ENCODE data around the gene CCNB2. TPM values are rescaled to one million over a fixed set of nuclear protein-coding genes. Genes with fewer than 3 reads are reported as not detected.

Gene CCNB2
- total and polyA plus RNA-seq, 8 donors: 0.12 to 1.1 (median 0.28) TPM

- DNase-seq (peak in 2 of 6 donors; percentile 19 to 27), ATAC-seq (peak in 2 of 4 donors; percentile 9 to 22), FAIRE-seq (no peak)
These were observed 61.8 kb downstream of the CCNB2 start for GRCh38 chr15:59166601-59167265.

DNA sequence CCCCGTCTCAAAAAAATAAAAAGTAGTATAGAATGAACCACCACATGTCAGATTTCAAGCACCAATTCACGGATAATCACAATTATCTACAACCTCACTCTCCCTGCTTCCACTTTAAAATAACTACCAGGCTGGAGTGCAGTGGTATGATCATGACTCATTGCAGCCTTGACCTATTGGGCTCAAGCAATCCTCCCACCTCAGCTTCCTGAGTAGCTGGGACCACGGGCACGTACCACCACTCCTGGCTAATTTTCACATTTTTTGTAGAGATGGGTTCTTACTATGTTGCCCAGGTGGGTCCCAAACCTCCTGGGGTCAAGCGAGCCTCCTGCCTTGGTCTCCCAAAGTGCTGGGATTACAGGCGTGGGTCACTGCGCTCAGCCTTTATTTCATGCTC, 63.6 kb downstream of the CCNB2 start:
- no peaks in the 10 kb centered on the region for H3K9me3 ChIP-seq
- TF ChIP-seq, protein P1, sequence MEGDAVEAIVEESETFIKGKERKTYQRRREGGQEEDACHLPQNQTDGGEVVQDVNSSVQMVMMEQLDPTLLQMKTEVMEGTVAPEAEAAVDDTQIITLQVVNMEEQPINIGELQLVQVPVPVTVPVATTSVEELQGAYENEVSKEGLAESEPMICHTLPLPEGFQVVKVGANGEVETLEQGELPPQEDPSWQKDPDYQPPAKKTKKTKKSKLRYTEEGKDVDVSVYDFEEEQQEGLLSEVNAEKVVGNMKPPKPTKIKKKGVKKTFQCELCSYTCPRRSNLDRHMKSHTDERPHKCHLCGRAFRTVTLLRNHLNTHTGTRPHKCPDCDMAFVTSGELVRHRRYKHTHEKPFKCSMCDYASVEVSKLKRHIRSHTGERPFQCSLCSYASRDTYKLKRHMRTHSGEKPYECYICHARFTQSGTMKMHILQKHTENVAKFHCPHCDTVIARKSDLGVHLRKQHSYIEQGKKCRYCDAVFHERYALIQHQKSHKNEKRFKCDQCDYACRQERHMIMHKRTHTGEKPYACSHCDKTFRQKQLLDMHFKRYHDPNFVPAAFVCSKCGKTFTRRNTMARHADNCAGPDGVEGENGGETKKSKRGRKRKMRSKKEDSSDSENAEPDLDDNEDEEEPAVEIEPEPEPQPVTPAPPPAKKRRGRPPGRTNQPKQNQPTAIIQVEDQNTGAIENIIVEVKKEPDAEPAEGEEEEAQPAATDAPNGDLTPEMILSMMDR (IDR thresholded peaks at IDR 0.05): no peak
- ATAC-seq (no peak), DNase-seq (peak in 1 of 6 donors; percentile 20), FAIRE-seq (no peak)
- no peaks in the 10 kb centered on the region for H3K36me3 ChIP-seq
- H3K4me1 ChIP-seq: peaks cover 6 to 19% (median 13%) of the 10 kb centered on the region in 3 donors
- peak overlapping the region in 1 of 4 donors; percentile 84 for H3K27ac ChIP-seq
- intact Hi-C loops (cut with DNase I): loop anchor here in 1 of 3 donors (10.0 kb wide), 1 partner anchor 326 kb away; no protein-coding TSS in a partner anchor
- 86 to 91% methylated on average over 7 of the region's 7 CpGs for WGBS, 2 donors
- no peaks in the 10 kb centered on the region for H3K27me3 ChIP-seq
- no peak overlapping the region for H3K4me3 ChIP-seq

More at GRCh38 chr15:59166601-59167265, 61.8 kb downstream of the CCNB2 start:
- H3K27ac ChIP-seq: no peak overlapping the region
- no peaks in the 10 kb centered on the region for H3K9me3 ChIP-seq
- intact Hi-C loops (cut with DNase I): loop anchor here in 1 of 3 donors (10.0 kb wide), 1 partner anchor 328 kb away; no protein-coding TSS in a partner anchor
- H3K27me3 ChIP-seq: no peaks in the 10 kb centered on the region
- 54 to 62% methylated on average over 11 of the region's 11 CpGs for WGBS, 2 donors
- peaks cover 6 to 19% (median 13%) of the 10 kb centered on the region in 3 donors for H3K4me1 ChIP-seq
- TF ChIP-seq, protein P1 (IDR thresholded peaks at IDR 0.05): no peak
- peaks cover 0 to 2% (median 0%) of the 10 kb centered on the region in 3 donors for H3K36me3 ChIP-seq
- no peak overlapping the region for H3K4me3 ChIP-seq

GRCh38 chr15:59169251-59169708, 64.3 kb downstream of the CCNB2 start:
- no peak for DNase-seq
- FAIRE-seq: no peak
- H3K4me1 ChIP-seq: peaks cover 6 to 19% (median 13%) of the 10 kb centered on the region in 3 donors
- peak overlapping the region in 3 of 4 donors; percentile 63 to 84 (median 64) for H3K27ac ChIP-seq
- no peaks in the 10 kb centered on the region for H3K36me3 ChIP-seq
- no peaks in the 10 kb centered on the region for H3K27me3 ChIP-seq
- 89 to 93% methylated on average over 3 of the region's 3 CpGs for WGBS, 2 donors
- intact Hi-C loops (cut with DNase I): loop anchor here in 1 of 3 donors (10.0 kb wide), 1 partner anchor 326 kb away; no protein-coding TSS in a partner anchor
- H3K4me3 ChIP-seq: no peak overlapping the region
- TF ChIP-seq, protein P1 (IDR thresholded peaks at IDR 0.05): no peak
- peak in 2 of 4 donors; percentile 39 to 62 for ATAC-seq
- H3K9me3 ChIP-seq: no peaks in the 10 kb centered on the region

GRCh38 chr15:59170295-59171066, 65.5 kb downstream of the CCNB2 start:
- TF ChIP-seq, protein P1 (IDR thresholded peaks at IDR 0.05): no peak
- Histone ChIP-seq H3K27me3 (no peaks in the 10 kb centered on the region), H3K27ac (peak overlapping the region; percentile 49 to 84 (median 64)), H3K36me3 (no peaks in the 10 kb centered on the region), H3K4me1 (peaks cover 6 to 17% (median 13%) of the 10 kb centered on the region in 3 donors), H3K4me3 (no peak overlapping the region), H3K9me3 (no peaks in the 10 kb centered on the region)
- ATAC-seq (peak; percentile 87 to 94 (median 89)), FAIRE-seq (no peak), DNase-seq (peak; percentile 66 to 93 (median 85))
- intact Hi-C loops (cut with DNase I): loop anchor here in 1 of 3 donors (10.0 kb wide), 1 partner anchor 324 kb away; no protein-coding TSS in a partner anchor
- WGBS, 2 donors: 52 to 55% methylated on average over 12 of the region's 12 CpGs
